Measurements from ENCODE around the gene RTL1. TPM values are rescaled to one million over a fixed set of nuclear protein-coding genes. Genes with fewer than 3 reads are reported as not detected.
A peak's percentile ranks its signal among the peaks of the same experiment; 100 is the strongest.

Gene RTL1
- total RNA-seq, 1 donor from 2014 or later = not detected

DNA sequence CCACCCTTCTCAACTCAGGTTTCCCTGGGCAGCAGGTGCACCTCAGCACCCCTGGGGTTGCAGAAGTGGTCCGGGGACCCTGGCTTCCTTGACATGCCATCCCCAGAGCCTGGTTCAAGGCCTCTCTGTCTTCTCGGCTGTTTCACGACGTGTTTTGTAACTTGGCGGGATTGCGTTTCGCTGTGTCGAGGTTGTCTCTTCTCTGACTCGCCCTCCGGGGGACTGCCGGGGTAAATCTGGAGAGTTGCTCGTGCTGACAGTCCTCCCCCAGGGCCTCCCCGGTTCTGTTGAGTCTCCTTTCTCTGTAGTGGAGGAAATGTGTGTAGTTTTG, 52.0 kb downstream of the RTL1 start:
- Mint-ChIP-seq H3K4me3 (ENCODE audit: unreplicated experiment) (no peak overlapping the region), H3K36me3 (ENCODE audit: unreplicated experiment) (peaks cover 9% of the 10 kb centered on the region), H3K27ac (ENCODE audit: unreplicated experiment) (peak overlapping the region; percentile 52), H3K9me3 (ENCODE audit: unreplicated experiment) (peaks cover 1% of the 10 kb centered on the region), H3K4me1 (ENCODE audit: low read depth, unreplicated experiment) (peaks cover 6% of the 10 kb centered on the region), H3K27me3 (ENCODE audit: unreplicated experiment) (no peaks in the 10 kb centered on the region)
- no peak for DNase-seq
- no peak for TF ChIP-seq CTCF (IDR thresholded peaks at IDR 0.05; ENCODE audit: partially characterized antibody, unreplicated experiment)

DNA sequence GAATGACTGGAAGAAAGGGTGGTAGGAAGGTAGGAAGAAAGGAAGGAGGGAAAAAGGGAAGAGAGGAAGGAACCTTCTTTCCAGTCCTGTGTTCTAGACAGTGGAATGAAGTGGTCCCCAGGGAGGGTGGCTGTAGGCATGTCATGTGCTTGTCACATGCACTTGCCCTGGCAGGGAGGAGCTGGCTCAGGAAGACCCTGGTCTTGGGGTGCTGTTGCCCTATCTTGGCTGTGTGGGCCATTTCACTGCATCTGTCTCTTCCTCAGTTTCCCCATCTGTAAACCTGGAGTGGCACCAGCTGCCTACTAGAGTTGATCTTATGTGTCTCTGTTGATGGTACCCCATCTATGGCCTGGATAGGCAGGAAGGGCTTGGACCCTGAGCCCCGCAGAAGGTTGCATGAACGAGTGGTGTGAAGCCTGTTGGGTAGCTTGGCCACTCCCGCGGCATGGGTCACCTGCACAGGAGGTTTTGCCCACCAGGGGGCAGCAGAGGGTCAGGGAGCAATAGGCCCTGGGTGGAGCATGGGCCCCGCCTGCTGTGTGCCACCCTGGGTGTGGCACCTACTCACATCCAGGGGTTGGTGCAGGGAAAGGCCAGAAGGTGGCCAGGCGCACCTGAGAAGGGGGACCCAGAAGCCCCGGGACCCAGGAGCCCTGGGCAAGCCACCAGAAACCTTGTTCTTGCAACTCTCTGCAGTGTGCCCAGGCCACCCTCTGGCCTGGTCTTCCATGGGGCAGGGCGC, 52.5 kb downstream of the RTL1 start:
- peaks cover 6% of the 10 kb centered on the region for H3K4me1 Mint-ChIP-seq (ENCODE audit: low read depth, unreplicated experiment)
- DNase-seq = peak; percentile 52
- peaks cover 9% of the 10 kb centered on the region for H3K36me3 Mint-ChIP-seq (ENCODE audit: unreplicated experiment)
- peak; percentile 71 for TF ChIP-seq CTCF (IDR thresholded peaks at IDR 0.05; ENCODE audit: partially characterized antibody, unreplicated experiment)
- peak overlapping the region; percentile 37 for H3K4me3 Mint-ChIP-seq (ENCODE audit: unreplicated experiment)
- no peaks in the 10 kb centered on the region for H3K27me3 Mint-ChIP-seq (ENCODE audit: unreplicated experiment)
- peaks cover 1% of the 10 kb centered on the region for H3K9me3 Mint-ChIP-seq (ENCODE audit: unreplicated experiment)
- H3K27ac Mint-ChIP-seq (ENCODE audit: unreplicated experiment) = no peak overlapping the region

GRCh38 chr14:100849115-100849781, 54.3 kb downstream of the RTL1 start:
- no peaks in the 10 kb centered on the region for H3K27me3 Mint-ChIP-seq (ENCODE audit: unreplicated experiment)
- no peak overlapping the region for H3K4me3 Mint-ChIP-seq (ENCODE audit: unreplicated experiment)
- DNase-seq = no peak
- TF ChIP-seq CTCF (IDR thresholded peaks at IDR 0.05; ENCODE audit: partially characterized antibody, unreplicated experiment) = no peak
- H3K27ac Mint-ChIP-seq (ENCODE audit: unreplicated experiment) = no peak overlapping the region
- H3K4me1 Mint-ChIP-seq (ENCODE audit: low read depth, unreplicated experiment) = peaks cover 8% of the 10 kb centered on the region
- H3K36me3 Mint-ChIP-seq (ENCODE audit: unreplicated experiment) = peaks cover 9% of the 10 kb centered on the region
- peaks cover 1% of the 10 kb centered on the region for H3K9me3 Mint-ChIP-seq (ENCODE audit: unreplicated experiment)

- Mint-ChIP-seq H3K4me3 (ENCODE audit: unreplicated experiment) (no peak overlapping the region), H3K27ac (ENCODE audit: unreplicated experiment) (no peak overlapping the region), H3K36me3 (ENCODE audit: unreplicated experiment) (peaks cover 4% of the 10 kb centered on the region), H3K27me3 (ENCODE audit: unreplicated experiment) (peaks cover 2% of the 10 kb centered on the region), H3K9me3 (ENCODE audit: unreplicated experiment) (no peaks in the 10 kb centered on the region), H3K4me1 (ENCODE audit: low read depth, unreplicated experiment) (peaks cover 20% of the 10 kb centered on the region)
- TF ChIP-seq CTCF (IDR thresholded peaks at IDR 0.05; ENCODE audit: partially characterized antibody, unreplicated experiment) = no peak
- no peak for DNase-seq
Observed at GRCh38 chr14:100846309-100846859, 57.1 kb downstream of the RTL1 start.

GRCh38 chr14:100845341-100845740, 58.2 kb downstream of the RTL1 start:
- peaks cover 24% of the 10 kb centered on the region for H3K4me1 Mint-ChIP-seq (ENCODE audit: low read depth, unreplicated experiment)
- H3K36me3 Mint-ChIP-seq (ENCODE audit: unreplicated experiment) = no peaks in the 10 kb centered on the region
- peaks cover 2% of the 10 kb centered on the region for H3K27me3 Mint-ChIP-seq (ENCODE audit: unreplicated experiment)
- no peaks in the 10 kb centered on the region for H3K9me3 Mint-ChIP-seq (ENCODE audit: unreplicated experiment)
- no peak for DNase-seq
- no peak overlapping the region for H3K27ac Mint-ChIP-seq (ENCODE audit: unreplicated experiment)
- H3K4me3 Mint-ChIP-seq (ENCODE audit: unreplicated experiment) = no peak overlapping the region
- no peak for TF ChIP-seq CTCF (IDR thresholded peaks at IDR 0.05; ENCODE audit: partially characterized antibody, unreplicated experiment)

All from glutamatergic neuron (in vitro differentiated cells).